ENCODE results near the gene RAPGEF2.

RAPGEF2 gene

DNA sequence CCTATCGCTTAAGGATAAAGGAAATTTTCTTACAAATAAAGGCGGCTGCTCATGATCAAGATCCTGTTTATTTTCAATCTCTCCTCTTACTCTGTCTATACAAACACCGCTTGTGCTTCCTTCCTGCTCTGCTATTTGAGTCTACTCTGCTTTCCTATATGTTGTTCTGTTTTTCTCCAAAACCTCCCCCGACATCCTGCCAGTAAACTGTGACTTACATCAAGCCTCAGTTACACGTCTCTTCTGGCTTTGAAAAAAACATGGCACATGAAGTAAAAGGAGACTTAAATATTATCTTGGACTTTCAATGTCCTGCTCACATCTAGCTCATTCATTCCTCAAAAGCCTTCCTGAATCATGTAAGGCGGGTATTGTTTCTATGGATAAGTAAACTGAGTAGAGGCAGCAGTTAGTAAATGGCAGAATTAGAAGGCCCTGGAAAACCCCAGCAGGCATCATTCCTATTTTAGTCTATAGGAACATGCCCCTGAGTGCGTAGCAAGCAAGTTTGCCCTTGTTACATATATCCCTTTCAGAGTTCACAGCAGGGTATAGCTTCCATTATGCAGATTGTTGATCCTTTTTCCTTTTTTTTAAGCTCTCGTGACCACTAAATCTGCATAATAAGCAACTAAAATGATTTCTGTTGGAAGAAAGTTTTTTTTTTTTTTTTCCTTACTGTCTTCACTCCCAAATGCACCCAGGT, 280.1 kb downstream of the RAPGEF2 start:
- DNase-seq, result no peak

DNA sequence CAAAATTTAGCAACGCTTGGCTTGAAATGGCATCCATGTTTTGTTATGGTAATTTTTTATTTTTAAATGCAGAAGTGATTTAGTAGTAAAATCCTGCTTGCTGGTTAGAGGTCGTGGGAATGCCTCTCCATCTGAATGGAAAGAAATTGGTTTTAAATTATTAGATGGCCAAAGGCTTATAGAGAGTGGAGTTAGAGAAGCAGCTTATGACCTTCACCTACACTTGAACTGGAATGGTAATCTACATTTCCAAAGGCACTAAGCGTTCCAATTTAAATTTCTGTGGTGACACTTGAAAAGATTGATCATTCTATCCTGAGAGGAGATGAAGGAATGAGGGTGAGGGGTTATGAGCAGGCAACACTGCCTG, 280.7 kb downstream of the RAPGEF2 start:
- DNase-seq, result no peak

DNA sequence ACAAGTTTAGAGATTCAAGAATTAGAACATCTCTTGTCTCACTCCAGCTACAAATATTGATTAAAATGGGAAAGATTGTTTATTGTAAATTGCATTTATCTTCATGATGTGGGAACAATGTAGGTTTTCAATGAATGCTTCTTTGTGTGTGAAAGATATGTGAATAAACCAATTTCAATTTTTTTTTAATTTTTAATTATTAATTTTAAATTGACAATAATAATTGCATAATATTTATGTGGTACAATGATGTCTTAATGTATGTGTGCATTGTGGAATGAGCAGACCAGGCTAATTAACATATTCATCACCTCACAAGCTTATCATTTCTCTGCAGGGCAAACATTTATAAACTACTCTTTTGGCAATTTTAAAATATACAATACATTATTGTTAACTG, 281.1 kb downstream of the RAPGEF2 start:
- DNase-seq, result no peak

DNA sequence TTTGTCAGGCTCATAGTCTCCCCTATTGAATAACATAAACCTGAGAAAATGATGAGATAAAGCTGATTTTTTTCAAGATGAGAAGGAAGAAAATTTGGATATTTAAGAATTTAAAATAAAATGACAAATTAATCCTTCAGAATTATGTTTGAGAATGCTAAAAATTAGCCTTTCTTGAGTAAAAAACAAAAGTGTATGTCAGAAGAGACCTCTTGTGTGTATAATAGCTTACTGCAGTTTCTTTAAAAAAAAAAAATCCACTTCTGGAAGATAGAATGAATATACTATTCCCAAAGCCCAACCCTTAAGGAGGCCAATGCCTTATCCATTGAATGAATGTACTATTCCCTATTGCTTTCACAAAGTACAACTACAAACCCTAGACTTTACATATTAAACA, 281.8 kb downstream of the RAPGEF2 start:
- no peak for DNase-seq

DNA sequence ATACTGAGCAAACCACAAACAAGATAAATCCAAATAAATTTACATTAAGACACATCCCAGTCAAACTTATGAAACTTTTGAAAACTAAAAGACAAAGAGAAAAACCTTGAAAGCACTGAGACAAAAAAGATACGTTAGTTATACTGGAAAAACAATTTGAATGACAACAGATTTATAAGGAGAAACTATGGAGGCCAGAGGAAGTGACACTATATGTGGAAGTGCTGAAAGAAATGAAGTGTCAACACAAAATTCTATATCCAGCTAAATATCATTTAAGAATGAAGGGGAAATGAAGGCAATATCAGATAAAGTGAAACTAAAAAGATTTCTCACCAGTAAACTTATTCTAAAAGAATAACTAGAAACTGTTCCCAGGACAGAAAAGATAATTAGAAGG, 283.7 kb downstream of the RAPGEF2 start:
- no peak for DNase-seq

DNA sequence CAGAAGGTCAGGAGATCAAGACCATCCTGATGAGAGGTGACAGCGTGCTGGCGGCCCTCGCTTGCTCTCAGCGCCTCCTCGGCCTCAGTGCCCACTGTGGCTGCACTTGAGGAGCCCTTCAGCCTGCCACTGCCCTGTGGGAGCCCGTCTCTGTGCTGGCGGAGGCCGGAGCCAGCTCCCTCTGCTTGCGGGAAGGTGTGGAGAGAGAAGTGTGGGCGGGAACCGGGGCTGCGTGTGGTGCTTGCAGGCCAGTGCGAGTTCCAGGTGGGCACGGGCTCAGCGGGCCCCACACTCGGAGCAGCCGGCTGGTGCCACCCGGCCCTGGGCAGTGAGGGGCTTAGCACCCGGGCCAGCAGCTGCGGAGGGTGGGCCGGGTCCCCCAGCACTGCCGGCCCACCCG, 286.9 kb downstream of the RAPGEF2 start:
- no peak for DNase-seq

DNA sequence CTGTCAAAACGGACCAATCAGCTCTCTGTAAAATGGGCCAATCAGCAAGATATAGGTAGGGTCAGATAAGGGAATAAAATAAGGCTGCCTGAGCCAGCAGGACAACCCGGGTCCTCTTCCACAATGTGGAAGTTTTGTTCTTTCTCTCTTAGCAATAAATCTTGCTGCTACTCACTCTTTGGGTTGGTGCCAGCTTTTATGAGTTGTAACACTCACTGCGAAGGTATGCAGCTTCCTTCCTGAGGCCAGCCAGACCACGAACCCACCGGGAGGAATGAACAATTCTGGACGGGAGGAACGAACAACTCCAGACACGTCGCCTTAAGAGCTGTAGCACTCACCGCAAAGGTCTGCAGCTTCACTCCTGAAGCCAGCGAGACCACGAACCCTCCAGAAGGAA, 287.8 kb downstream of the RAPGEF2 start:
- no peak for DNase-seq

DNA sequence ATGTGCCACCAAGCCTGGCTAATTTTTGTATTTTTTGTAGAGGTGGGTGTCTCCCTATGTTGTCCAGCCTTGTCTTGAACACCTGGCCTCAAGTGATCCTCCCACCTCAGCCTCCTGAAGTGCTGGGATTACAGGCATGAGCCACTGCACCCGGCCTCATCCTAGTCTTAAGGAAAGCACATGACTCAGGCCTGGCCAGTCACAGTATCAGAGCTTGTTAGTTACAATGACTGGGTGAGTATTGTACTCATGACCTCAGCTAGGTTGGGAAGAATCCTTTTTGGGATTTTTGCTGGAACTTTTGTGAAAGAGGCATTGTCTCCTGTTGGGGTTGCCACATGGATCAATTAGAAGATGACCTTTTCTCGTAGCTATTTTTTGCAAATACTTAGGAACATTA, 292.8 kb downstream of the RAPGEF2 start:
- no peak for DNase-seq

DNA sequence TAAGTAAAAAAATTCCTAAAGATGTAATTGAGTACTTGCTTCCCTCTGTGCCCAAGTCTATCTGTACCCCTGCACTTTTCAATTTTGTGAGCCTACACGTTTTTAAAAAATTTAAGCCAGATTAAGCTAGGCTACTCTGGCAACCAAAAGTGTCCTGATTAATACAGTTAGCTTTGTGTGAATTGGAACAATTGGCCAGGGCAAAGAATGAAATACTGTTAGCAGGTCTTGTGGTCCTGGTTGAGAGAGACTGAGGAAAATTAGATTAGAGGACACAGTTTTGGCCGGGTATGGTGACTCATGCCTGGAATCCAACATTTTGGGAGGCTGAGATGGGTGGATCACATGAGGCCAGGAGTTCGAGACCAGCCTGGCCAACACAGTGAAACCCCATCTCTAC, 293.3 kb downstream of the RAPGEF2 start:
- DNase-seq, result no peak

DNA sequence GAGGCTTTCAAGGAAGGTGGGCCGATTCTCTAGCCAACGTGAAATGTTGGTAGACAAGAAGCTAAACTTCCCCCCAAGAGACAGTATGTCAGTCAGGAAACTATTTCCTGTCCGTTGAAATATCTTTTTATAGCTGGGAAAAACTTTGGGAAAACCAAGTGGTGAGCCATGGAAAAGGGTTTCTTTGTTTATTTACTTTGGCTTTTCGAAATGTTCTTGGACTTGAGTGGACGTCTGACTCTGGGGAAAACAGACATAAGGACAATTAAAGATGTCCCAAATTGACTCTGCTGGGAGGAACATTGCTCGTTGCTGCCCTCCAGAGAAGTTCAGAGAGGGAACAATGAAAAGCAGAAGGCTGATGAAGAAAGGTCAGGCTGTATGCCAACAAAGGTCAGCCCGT, 295.4 kb downstream of the RAPGEF2 start:
- DNase-seq, result no peak

DNA sequence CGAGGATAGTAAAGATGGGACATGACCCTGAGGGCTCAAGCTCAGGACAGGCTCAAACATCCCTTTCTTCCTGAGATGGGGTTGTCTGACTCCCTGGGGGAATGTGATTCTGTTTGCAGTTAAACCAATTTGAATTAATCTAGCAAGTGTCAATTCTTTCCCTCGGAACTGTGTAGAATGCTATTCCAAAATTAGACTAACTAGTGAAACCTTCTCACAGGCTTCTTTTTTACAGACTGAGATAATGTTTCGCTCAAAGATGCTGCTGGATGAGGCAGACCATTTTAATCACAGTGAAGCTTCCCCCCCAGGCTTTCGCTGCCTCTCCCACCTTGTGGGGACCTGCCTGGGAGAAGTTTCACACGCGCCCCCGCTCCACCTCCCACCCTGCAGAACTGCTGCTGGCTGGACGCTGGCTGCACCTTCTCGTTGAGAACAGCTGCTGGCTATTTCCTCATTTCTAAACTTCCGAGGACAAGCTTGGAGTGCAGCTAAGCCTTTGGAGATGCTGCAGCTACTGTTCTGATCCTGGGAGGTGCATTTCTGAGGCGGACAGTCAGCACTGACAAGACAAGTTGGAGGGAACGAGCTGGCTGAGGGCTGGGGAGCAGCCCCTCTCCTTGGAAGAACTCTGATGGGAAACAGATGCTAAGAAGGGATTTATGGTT, 297.8 kb downstream of the RAPGEF2 start:
- no peak for DNase-seq

DNA sequence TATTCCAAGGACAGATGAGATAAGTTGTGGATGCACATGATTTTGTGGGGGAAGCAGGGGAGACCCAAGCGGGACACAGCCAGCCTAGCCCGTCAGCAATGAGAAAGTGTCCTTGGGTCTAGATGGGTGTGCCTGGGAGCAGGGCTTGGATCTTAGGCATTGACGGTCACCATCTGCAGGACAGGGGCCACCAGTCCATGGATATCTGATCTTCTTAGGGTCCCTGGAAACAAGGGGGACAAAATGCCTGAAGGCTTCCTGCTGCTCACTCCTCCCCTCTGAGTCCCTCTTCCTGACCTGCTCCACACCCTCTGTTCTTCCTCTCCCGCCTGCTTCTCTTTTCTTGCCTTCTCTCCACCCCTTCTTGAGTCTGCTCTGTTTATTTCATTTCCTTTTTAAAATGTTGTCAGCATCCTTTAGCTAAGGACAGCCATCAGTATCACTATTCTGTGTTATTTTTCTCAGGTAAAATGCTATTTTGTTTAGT, 298.4 kb downstream of the RAPGEF2 start:
- DNase-seq, result no peak

DNA sequence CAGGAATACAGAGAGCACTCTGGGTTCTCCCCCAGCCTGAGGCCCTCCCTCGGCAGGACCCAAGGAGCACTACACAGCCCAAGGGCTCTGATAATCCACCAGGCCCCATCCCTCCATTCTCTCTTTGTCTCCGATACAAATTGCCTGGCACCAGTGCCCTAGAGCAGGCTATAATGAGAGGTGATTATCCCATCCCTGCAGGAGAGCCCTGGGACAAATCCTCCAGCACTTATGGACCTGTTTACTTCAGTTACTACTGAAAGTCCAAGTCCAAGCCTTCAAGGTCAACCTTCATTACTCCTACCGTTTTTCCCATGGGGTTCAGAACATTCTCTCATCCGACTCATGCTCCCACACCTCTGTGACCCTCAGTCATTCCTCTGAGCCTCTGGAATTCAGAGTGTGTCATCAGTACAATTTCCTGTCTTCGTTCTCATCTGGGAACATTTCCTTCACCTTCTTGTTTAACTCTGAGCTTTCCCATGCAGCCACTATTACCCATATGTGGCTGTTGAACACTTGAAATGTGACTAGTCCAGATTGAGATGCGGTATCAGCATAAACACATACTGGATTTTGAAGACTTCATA, 299.0 kb downstream of the RAPGEF2 start:
- no peak for DNase-seq

All from activated CD8-positive, alpha-beta memory T cell treated with anti-CD3 and anti-CD28 coated beads, Interleukin-2, amount 50 U/mL, for 4 hours (primary cell).